H9 (cell line): ENCODE results near the gene GSTO2. TPM values are rescaled to one million over a fixed set of nuclear protein-coding genes. Genes with fewer than 3 reads are reported as not detected.

Source experiments
- DNase-seq: peaks from one replicate; pipeline ENCODE4 v3.0.0-alpha.2; 2017
- H2AFZ ChIP-seq: one replicate; pipeline ENCODE4 v1.6.1; 2013; ENCODE audit warnings: mild to moderate bottlenecking, low read length, control low read depth, moderate library complexity
- H2AK5ac ChIP-seq: 2 replicates; pipeline ENCODE4 v1.6.1; 2013; ENCODE audit warnings: low read length, control low read depth, mixed read lengths; ENCODE audit not compliant: insufficient read length
- H2BK120ac ChIP-seq: one replicate; pipeline ENCODE4 v1.6.1; 2013; ENCODE audit warnings: low read depth, mild to moderate bottlenecking, low read length, control low read depth, inconsistent platforms; ENCODE audit not compliant: poor library complexity, severe bottlenecking
- H2BK12ac ChIP-seq: 2 replicates; pipeline ENCODE4 v1.6.1; 2013; ENCODE audit warnings: low read length, control low read depth, mixed read lengths, low read depth; ENCODE audit not compliant: insufficient read length
- H2BK15ac ChIP-seq: 2 replicates; pipeline ENCODE4 v1.6.1; 2013; ENCODE audit warnings: low read depth, low read length, control low read depth
- H2BK20ac ChIP-seq: one replicate; pipeline ENCODE4 v1.6.1; 2013; ENCODE audit warnings: low read depth, mild to moderate bottlenecking, low read length, control low read depth, inconsistent platforms; ENCODE audit not compliant: poor library complexity, severe bottlenecking
- H2BK5ac ChIP-seq: 2 replicates; pipeline ENCODE4 v1.6.1; 2013; ENCODE audit warnings: low read length, control low read depth, mixed read lengths; ENCODE audit not compliant: insufficient read length
- H3K14ac ChIP-seq: 2 replicates; pipeline ENCODE4 v1.6.1; 2013; ENCODE audit warnings: low read length, control low read depth; ENCODE audit not compliant: insufficient read depth
- H3K18ac ChIP-seq: 2 replicates; pipeline ENCODE4 v1.6.1; 2013; ENCODE audit warnings: low read depth, mild to moderate bottlenecking, mixed read lengths, low read length, control low read depth; ENCODE audit not compliant: insufficient read length
- H3K23ac ChIP-seq: 2 replicates; pipeline ENCODE4 v1.6.1; 2013; ENCODE audit warnings: low read length, control low read depth, mixed read lengths, low read depth; ENCODE audit not compliant: insufficient read length
- H3K23me2 ChIP-seq: 2 replicates; pipeline ENCODE4 v1.6.1; 2013; ENCODE audit warnings: low read depth, mild to moderate bottlenecking, mixed read lengths, low read length, control low read depth; ENCODE audit not compliant: insufficient read length, poor library complexity, severe bottlenecking
- H3K27ac ChIP-seq: 2 replicates; pipeline ENCODE4 v1.5.1; 2013; ENCODE audit warnings: low read length, control low read depth, mixed read lengths, low read depth; ENCODE audit not compliant: insufficient read length
- H3K27me3 ChIP-seq: 2 replicates; pipeline ENCODE4 v1.6.1; 2013; ENCODE audit warnings: low read length, control low read depth, inconsistent platforms; ENCODE audit not compliant: insufficient read depth
- H3K4ac ChIP-seq: 2 replicates; pipeline ENCODE4 v1.6.1; 2013; ENCODE audit warnings: low read depth, mild to moderate bottlenecking, control low read depth, inconsistent platforms, low read length, moderate library complexity
- H3K4me1 ChIP-seq: 2 replicates; pipeline ENCODE4 v1.6.1; 2013; ENCODE audit warnings: low read length, control low read depth, inconsistent platforms; ENCODE audit not compliant: insufficient read depth
- H3K4me2 ChIP-seq: 2 replicates; pipeline ENCODE4 v1.6.1; 2013; ENCODE audit warnings: low read length, control low read depth, mixed read lengths; ENCODE audit not compliant: insufficient read length, insufficient read depth
- H3K56ac ChIP-seq: 2 replicates; pipeline ENCODE4 v1.6.1; 2013; ENCODE audit warnings: low read depth, mild to moderate bottlenecking, mixed read lengths, low read length, control low read depth; ENCODE audit not compliant: insufficient read length
- H3K79me1 ChIP-seq: 2 replicates; pipeline ENCODE4 v1.6.1; 2013; ENCODE audit warnings: low read depth, mild to moderate bottlenecking, moderate library complexity, low read length, control low read depth, inconsistent platforms; ENCODE audit not compliant: insufficient read depth, poor library complexity, severe bottlenecking
- H3K79me2 ChIP-seq: 2 replicates; pipeline ENCODE4 v1.6.1; 2013; ENCODE audit warnings: low read length, control low read depth, inconsistent platforms; ENCODE audit not compliant: insufficient read depth
- H3K9ac ChIP-seq: 2 replicates; pipeline ENCODE4 v1.6.1; 2013; ENCODE audit warnings: low read length, control low read depth, mixed read lengths; ENCODE audit not compliant: insufficient read length; ENCODE audit errors: extremely low read depth
- H3K9me3 ChIP-seq: one replicate; pipeline ENCODE4 v1.6.1; 2013; ENCODE audit warnings: low read depth, low read length, inconsistent platforms; ENCODE audit not compliant: control insufficient read depth
- H3T11ph ChIP-seq: one replicate; pipeline ENCODE4 v1.6.1; 2013; ENCODE audit warnings: mild to moderate bottlenecking, low read length, control low read depth, inconsistent platforms
- H4K20me1 ChIP-seq: one replicate; pipeline ENCODE4 v1.6.1; 2013; ENCODE audit not compliant: control insufficient read depth, insufficient read length, insufficient read depth
- H4K5ac ChIP-seq: 2 replicates; pipeline ENCODE4 v1.6.1; 2013; ENCODE audit warnings: low read depth, mild to moderate bottlenecking, mixed read lengths, low read length, control low read depth; ENCODE audit not compliant: insufficient read length
- H4K8ac ChIP-seq: replicated peaks from 2 replicates; pipeline ENCODE4 v1.6.1; 2013; ENCODE audit warnings: low read length, control low read depth, mixed read lengths, low read depth; ENCODE audit not compliant: insufficient read length
- H4K91ac ChIP-seq: 2 replicates; pipeline ENCODE4 v1.6.1; 2013; ENCODE audit warnings: low read depth, mild to moderate bottlenecking, moderate library complexity, mixed read lengths, low read length, control low read depth; ENCODE audit not compliant: insufficient read length
- H3K27ac Mint-ChIP-seq, 3 experiments: 2 replicates in 2 of 3; 3 replicates in 1 of 3; pipeline ENCODE4 v1.8.0; 2020 to 2021; ENCODE audit warnings: mixed read lengths in 3 of 3, mild to moderate bottlenecking in 1 of 3, moderate library complexity in 1 of 3
- H3K27me3 Mint-ChIP-seq: 2 replicates; pipeline ENCODE4 v1.8.0; 2021; ENCODE audit warnings: low read depth, mild to moderate bottlenecking, moderate library complexity, mixed read lengths
- H3K36me3 Mint-ChIP-seq, 3 experiments: 2 replicates in 2 of 3; 3 replicates in 1 of 3; pipeline ENCODE4 v1.8.0; 2020 to 2021; ENCODE audit warnings: low read depth in 3 of 3, mixed read lengths in 3 of 3; ENCODE audit not compliant: insufficient read depth in 1 of 3
- H3K4me1 Mint-ChIP-seq, 2 experiments: 2 replicates each; pipeline ENCODE4 v1.8.0; 2020; ENCODE audit warnings: mixed read lengths in 2 of 2
- H3K4me3 Mint-ChIP-seq, 2 experiments: 2 replicates in 1 of 2; 3 replicates in 1 of 2; pipeline ENCODE4 v1.8.0; 2020 to 2021; ENCODE audit warnings: mild to moderate bottlenecking in 2 of 2, mixed read lengths in 2 of 2, moderate library complexity in 1 of 2
- H3K9me3 Mint-ChIP-seq, 2 experiments: 2 replicates in 1 of 2; 3 replicates in 1 of 2; pipeline ENCODE4 v1.8.0; 2020; ENCODE audit warnings: mild to moderate bottlenecking in 2 of 2, mixed read lengths in 2 of 2, moderate library complexity in 1 of 2
- WGBS: extraction: QIAGEN DNeasy Blood & Tissue Kit; methylation state at CpG from one replicate; pipeline ENCODE4 v1.1.7; 2013; ENCODE audit warnings: missing lambda C conversion rate, low lambda C conversion rate, mixed read lengths; ENCODE audit not compliant: insufficient read length; ENCODE audit errors: extremely low coverage; 5-methylcytosine and 5-hydroxymethylcytosine counted together
- total RNA-seq: library from RNA; stranded (reverse); gene quantifications from 2 replicates; pipeline ENCODE4 v1.2.1, GENCODE V29; 2021
- TF ChIP-seq, protein P1 (sequence below): fragments of 200-600 bp; sonication (generic); conservative IDR thresholded peaks from 3 replicates; pipeline ENCODE4 v1.8.0; 2021; ENCODE audit warnings: antibody characterized with exemption, mild to moderate bottlenecking

GSTO2 gene
- total RNA-seq, 1 experiment from 2014 or later: 14.5 TPM

DNA sequence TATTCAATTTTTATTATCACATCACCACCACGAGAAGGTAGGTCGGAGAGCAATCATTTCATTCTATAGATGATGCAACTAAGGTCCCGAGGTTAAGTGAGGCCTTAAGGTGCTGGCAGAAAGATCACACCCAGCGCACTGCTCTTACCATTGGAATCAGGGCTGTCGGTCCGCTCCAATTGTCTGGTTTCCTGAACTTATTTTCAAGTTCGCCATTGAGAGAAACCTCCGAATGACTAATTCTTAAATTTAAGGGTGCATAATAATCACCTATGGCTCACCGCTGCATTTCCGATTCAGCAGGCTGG lies 625 bp upstream of the GSTO2 start:
- H3K4me2 ChIP-seq: peak overlapping the region; percentile 80
- H4K8ac ChIP-seq: no peak overlapping the region
- no peak overlapping the region for H3K56ac ChIP-seq
- no peaks in the 10 kb centered on the region for H3K79me1 ChIP-seq
- Mint-ChIP-seq H3K27ac (peak overlapping the region; percentile 93 to 97 (median 95); a peak in 6 of 7 replicates), H3K4me1 (peaks cover 11% of the 10 kb centered on the region in 2 experiments), H3K4me3 (peak overlapping the region; percentile 93 to 97), H3K36me3 (peaks cover 10 to 42% (median 14%) of the 10 kb centered on the region in 3 experiments), H3K27me3 (no peaks in the 10 kb centered on the region), H3K9me3 (no peaks in the 10 kb centered on the region; a peak in 1 of 5 replicates)
- WGBS: no CpG with 5 or more reads among the region's 10 CpGs
- H4K20me1 ChIP-seq: no peaks in the 10 kb centered on the region
- H3K4me1 ChIP-seq: peaks cover 4% of the 10 kb centered on the region; the same call in 1 of the 2 replicates
- H3K9me3 ChIP-seq: no peaks in the 10 kb centered on the region
- H3T11ph ChIP-seq: no peak overlapping the region
- no peak overlapping the region for H2BK20ac ChIP-seq
- H3K9ac ChIP-seq: peak overlapping the region; percentile 93
- peak overlapping the region; percentile 92 for H3K18ac ChIP-seq
- H3K14ac ChIP-seq: peak overlapping the region; percentile 74; the same call in 1 of the 2 replicates
- no peaks in the 10 kb centered on the region for H3K27me3 ChIP-seq
- H4K91ac ChIP-seq: no peak overlapping the region
- H2BK15ac ChIP-seq: no peak overlapping the region
- DNase-seq: no peak
- no peak overlapping the region for H3K23ac ChIP-seq
- TF ChIP-seq, protein P1, sequence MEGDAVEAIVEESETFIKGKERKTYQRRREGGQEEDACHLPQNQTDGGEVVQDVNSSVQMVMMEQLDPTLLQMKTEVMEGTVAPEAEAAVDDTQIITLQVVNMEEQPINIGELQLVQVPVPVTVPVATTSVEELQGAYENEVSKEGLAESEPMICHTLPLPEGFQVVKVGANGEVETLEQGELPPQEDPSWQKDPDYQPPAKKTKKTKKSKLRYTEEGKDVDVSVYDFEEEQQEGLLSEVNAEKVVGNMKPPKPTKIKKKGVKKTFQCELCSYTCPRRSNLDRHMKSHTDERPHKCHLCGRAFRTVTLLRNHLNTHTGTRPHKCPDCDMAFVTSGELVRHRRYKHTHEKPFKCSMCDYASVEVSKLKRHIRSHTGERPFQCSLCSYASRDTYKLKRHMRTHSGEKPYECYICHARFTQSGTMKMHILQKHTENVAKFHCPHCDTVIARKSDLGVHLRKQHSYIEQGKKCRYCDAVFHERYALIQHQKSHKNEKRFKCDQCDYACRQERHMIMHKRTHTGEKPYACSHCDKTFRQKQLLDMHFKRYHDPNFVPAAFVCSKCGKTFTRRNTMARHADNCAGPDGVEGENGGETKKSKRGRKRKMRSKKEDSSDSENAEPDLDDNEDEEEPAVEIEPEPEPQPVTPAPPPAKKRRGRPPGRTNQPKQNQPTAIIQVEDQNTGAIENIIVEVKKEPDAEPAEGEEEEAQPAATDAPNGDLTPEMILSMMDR: no peak
- H2BK5ac ChIP-seq: no peak overlapping the region
- H3K79me2 ChIP-seq: peaks cover 6% of the 10 kb centered on the region; the same call in 1 of the 2 replicates
- H2BK120ac ChIP-seq: no peak overlapping the region
- H2AFZ ChIP-seq: no peak overlapping the region
- no peak overlapping the region for H3K27ac ChIP-seq
- H2BK12ac ChIP-seq: no peak overlapping the region
- no peak overlapping the region for H2AK5ac ChIP-seq
- H3K4ac ChIP-seq: no peak overlapping the region
- peaks cover 3% of the 10 kb centered on the region for H3K23me2 ChIP-seq
- H4K5ac ChIP-seq: no peak overlapping the region
